C4-2B (cell line): Measurements from ENCODE around the gene TRDN.
"Not testable (repeated sequence)": the region's sequence is repeated elsewhere in the genome, so short reads cannot be mapped to it uniquely, and the experiment has no call there.

Experiments
- H3K27ac ChIP-seq: fragments of 450-650 bp; 2 replicates; pipeline ENCODE4 v1.5.1; 2017
- ZFX ChIP-seq: fragments of 450-650 bp; IDR thresholded peaks from 2 replicates; pipeline ENCODE4 v1.6.1; 2017
- TF ChIP-seq, protein P1 (sequence below): fragments of 450-650 bp; conservative IDR thresholded peaks from 2 replicates; pipeline ENCODE4 v1.5.1; 2017; ENCODE audit warnings: mild to moderate bottlenecking

The TRDN gene

DNA sequence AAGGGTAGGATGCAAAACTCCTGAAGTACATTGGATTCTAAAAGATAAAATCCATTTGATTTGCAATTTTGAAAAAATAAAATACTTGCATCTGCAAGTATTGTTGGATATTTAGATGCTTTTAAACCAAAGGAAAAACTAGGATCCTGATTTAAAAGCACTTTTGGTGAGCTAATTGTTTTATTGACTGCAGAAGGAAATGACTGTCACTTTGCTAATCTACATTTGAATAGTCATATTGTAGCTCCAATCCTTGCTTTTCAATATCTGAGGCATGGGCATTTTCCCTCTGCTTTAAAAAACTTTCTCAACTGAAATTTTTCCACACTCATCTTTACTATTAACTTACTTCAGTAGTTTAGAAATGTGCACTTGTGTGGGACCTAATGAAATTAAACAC lies 74.1 kb downstream of the TRDN start:
- H3K27ac ChIP-seq = no peak overlapping the region
- no peak for TF ChIP-seq ZFX
- TF ChIP-seq, protein P1, sequence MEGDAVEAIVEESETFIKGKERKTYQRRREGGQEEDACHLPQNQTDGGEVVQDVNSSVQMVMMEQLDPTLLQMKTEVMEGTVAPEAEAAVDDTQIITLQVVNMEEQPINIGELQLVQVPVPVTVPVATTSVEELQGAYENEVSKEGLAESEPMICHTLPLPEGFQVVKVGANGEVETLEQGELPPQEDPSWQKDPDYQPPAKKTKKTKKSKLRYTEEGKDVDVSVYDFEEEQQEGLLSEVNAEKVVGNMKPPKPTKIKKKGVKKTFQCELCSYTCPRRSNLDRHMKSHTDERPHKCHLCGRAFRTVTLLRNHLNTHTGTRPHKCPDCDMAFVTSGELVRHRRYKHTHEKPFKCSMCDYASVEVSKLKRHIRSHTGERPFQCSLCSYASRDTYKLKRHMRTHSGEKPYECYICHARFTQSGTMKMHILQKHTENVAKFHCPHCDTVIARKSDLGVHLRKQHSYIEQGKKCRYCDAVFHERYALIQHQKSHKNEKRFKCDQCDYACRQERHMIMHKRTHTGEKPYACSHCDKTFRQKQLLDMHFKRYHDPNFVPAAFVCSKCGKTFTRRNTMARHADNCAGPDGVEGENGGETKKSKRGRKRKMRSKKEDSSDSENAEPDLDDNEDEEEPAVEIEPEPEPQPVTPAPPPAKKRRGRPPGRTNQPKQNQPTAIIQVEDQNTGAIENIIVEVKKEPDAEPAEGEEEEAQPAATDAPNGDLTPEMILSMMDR = no peak

DNA sequence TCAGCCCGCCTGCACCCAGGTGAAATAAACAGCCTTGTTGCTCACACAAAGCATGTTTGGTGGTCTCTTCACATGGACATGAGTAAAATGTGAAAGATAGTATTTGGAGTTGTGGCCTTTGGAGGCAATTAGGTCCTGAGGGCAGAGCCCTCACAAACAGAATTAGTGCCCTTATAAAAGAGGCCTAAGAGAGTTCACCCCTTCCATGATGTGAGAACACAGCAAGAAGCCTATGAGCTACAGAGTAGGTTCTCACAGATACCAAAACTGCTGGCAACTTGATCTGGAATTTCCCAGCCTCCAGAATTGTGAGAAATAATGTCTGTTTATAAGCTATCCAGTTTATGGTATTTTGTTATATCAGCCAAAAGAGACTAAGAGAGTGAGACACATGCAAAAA lies 74.5 kb downstream of the TRDN start:
- H3K27ac ChIP-seq = no peak overlapping the region
- no peak for TF ChIP-seq ZFX
- TF ChIP-seq, protein P1 = no peak

DNA sequence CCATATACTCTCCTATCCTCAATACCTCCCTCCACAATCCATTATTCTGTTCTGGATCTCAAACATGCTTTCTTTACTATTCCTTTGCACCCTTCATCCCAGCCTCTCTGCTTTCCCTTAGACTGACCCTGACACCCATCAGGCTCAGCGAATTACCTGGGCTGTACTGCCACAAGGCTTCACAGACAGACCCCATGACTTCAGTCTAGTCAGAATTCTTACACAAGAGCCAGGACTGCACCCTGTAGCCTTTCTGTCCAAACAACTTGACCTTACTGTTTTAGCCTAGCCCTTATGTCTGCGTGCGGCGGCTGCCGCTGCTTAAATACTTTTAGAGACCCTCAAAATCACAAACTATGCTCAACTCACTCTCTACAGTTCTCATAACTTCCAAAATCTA lies 76.9 kb downstream of the TRDN start:
- H3K27ac ChIP-seq = not testable (repeated sequence)

DNA sequence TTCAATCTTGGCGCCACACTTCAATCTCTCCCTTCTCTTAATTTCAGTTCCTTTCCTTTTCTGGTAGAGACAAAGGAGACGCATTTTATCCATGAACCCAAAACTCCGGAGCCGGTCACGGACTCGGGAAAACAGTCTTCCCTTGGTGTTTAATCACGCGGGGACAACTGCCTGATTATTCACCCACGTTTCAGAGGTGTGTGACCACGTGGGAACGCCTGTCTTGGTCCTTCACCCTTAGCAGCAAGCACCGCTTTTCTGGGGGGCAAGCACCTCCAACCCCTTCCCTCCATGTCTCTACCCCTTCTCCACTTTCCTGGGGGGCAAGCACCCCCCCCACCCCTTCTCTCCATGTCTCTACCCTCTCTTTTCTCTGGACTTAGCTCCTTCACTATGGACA lies 79.3 kb downstream of the TRDN start:
- H3K27ac ChIP-seq = not testable (repeated sequence)

DNA sequence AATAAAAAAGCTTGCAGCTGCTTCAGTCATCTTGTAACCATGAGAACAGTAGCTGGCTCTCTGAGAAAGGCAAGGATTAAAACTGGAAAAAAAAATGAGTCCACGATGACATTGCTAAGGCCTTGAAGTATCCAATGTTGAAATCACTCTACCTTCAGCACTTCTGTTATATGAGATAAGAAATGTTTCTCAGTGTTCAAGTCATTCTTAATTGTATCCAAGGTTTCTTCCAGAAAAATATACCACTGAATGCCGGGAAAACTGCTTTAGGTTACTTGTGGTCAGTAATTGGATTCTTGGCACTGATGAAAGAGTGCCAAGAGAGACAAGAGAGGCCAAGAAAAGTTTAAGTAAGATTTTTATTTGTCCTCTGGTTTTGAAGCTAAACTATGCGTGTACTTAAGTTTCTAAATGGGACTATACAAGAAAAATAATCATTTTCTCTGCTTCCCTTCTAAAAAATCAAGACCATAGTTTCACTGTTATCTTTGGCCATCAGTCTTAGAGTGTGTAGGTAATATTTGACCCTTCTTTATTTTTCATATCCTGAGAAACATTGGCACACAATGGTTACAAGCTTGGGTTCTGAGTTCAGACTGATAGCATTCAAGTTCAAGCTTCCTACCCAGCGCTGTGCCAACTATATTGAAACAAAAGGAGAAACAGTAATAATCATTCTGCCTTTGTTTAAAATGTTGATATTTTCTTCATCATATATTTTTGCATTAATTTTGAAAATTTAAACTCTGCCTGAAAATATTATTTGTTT lies 84.6 kb downstream of the TRDN start:
- H3K27ac ChIP-seq = no peak overlapping the region
- no peak for TF ChIP-seq ZFX
- TF ChIP-seq, protein P1 = no peak

DNA sequence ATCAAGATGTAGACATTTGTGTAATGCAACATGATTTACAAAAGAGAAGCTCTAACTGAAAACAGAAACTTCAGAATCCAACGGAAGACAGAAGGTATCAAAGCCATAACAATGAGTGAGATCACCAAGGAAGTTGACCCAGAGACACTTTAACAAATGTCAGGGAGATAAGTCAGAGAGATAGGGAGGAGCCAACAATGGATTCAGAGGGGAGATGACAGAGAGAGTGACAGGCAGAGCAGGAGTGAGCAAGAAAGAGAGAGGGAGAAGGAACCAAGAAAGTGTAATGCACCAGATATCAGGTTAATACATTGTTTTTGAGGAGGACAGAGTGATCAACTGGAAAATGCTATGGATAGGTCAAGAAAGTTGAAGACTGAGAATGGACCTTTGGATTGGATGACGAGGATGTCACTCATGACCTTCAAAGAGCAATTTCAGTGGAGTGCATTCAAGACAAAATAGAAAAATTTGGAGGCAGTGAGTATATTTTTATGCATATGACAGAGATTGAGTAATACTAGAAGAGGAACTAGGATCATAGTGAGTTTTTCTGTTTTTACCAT lies 86.6 kb downstream of the TRDN start:
- no peak overlapping the region for H3K27ac ChIP-seq
- TF ChIP-seq, protein P1 = no peak
- no peak for TF ChIP-seq ZFX

DNA sequence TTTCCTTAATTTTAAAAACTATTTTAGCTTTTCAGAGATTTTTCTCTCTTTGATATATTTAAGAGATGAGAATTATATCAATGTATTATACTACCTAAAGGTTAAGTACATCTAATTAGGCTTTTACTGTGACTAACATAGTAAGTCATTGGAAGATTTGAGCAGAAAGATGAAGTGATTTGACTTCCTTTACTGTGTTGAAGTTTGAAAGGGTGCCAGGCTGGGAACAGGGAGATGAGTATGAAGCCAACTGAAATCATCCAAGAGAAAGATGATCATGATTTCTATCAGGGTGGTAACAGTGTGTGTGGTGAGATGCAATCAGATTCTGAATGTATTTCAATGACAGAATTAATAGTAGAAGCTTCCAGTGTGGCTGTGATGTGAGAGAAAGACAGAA lies 87.3 kb downstream of the TRDN start:
- no peak overlapping the region for H3K27ac ChIP-seq
- TF ChIP-seq ZFX = no peak
- TF ChIP-seq, protein P1 = no peak

DNA sequence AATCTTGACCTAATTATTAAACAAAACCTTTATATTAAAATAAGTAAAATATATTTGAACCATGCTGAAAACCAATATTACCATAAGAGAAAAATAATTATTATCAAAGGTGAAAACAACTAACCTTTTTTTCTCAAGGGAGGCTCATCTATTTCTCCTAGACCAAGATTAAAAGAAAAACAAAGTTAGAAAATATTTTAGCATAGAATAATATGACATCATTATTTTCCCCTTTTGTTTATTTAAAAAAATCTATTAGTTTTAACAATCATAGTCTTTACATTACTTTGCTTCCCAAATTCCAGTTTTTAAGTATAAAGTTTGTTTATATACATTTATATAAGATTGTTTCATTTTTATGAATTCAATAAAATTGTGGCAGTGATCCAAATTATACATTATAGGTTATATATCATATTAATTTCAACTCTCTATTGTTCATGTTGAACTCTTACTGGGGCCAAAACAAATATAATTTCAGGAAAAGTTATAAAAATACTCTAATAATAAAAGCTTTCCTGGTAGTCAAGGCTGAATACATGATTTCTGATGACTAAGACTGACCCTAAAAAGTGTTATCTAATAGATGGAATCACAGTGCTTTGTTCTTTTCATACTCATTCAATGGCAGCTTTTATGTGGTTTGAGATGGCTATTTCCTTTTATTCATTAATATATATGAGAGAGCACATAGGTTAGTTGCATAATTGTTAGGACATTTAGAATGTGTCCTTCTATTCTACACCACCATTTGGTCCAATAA lies 89.4 kb downstream of the TRDN start:
- H3K27ac ChIP-seq = no peak overlapping the region
- TF ChIP-seq ZFX = no peak
- TF ChIP-seq, protein P1 = no peak
